Activated naive CD8-positive, alpha-beta T cell treated with anti-CD3 and anti-CD28 coated beads, Interleukin-2, amount 50 U/mL, for 16 hours (primary cell): ENCODE results near the gene VAC14.

Experiments
- DNase-seq: peaks from one replicate; pipeline ENCODE4 v3.0.0-alpha.2; 2020; ENCODE audit warnings: low read depth, low spot score

Gene VAC14

DNA sequence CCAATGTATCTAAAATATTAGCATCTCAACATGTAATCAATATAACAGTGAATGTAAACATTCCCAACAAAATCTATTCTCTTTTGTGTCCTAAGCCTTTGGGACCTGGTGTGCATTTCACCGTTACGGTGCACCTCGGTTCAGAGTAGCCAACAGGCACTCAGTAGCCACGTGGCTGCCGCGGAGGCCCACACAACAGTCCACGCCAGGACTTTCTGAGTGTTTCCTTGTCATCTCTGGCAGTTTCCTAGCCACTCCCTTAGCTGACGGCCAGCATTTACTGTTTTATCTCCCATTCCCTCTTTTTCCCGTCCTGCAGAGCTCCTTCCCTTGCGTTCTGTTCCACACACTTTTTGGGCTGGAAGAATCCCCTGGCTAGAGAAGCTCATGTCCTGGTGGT is 36.3 kb downstream of the VAC14 start:
- DNase-seq: no peak

DNA sequence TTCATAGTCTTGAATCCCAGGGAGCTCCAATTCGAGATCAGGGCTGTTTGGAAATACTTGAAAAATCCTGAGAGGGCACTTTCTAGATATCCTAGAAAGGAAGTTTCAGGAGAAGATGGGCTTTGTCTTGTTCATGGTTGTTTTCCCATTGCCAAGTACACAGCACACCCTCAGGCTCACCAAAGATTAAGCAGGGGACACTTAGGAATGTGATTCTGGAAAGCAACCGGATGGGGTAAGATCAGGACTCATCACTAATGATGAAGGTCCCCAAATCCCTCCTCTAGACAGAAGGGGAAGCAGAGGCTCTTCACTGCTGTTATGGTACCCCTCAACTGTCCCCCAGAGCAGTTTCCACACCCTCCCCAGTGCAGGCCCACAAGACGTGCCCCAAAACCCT is 40.7 kb downstream of the VAC14 start:
- no peak for DNase-seq

DNA sequence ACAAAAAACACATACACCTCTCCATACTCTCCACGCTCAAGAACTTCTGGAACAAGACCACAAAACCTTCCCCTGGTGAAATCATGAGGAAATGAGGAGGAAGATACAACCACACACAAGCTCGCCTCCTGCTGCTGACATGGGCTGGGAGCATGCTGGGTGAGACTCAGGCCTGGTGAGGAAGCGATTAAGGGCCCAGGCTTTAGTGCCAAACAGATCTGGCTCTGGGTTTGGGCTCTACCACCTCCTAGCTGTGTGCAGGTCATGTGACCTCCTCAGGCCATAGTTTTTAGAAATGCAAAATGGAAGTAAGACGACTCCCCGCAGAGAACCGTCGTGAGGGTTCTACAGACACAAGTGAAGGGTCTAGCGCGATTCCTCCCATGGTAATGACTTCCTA is 41.3 kb downstream of the VAC14 start:
- no peak for DNase-seq

DNA sequence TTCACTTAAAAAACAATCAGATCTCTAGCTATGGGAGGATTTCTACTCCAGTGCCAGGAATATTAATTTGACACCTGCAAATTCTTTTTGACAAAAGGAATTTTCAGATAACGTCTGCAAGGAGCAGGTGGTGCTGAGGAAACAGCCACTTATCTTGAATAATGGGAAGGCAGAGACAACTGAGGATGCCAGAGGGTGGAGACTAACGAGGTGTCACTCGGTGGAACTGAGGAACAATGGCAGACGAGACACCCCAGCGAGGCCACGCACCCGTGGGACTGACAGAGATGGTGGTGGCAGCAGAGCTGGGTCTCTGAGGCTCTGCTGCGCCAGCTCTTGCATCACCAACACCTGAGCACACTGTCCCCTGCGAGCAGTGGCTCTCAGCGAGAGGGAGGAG is 42.2 kb downstream of the VAC14 start:
- DNase-seq: no peak

- no peak for DNase-seq
These were observed 43.8 kb downstream of the VAC14 start for GRCh38 chr16:70757183-70757582.

DNA sequence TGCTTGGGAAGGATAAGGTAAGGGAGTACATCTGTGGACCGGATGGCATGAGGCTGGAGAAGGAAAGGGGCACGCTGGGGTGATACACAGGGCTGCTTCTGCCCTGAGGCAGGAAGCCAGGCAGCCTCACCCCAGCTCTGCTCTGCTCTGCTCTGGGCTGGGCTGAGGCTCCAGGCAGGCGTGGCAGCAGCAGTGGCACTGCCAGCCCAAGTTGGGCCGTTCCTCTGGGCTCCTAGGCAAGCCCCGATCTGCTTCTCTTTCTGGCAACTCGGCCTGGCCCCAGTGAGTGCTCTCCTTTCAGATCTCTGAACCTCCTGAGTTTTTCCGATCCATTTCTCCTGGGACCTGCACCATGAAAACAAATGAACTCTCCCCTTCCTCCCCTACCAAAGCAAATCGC is 44.9 kb downstream of the VAC14 start:
- DNase-seq: no peak

DNA sequence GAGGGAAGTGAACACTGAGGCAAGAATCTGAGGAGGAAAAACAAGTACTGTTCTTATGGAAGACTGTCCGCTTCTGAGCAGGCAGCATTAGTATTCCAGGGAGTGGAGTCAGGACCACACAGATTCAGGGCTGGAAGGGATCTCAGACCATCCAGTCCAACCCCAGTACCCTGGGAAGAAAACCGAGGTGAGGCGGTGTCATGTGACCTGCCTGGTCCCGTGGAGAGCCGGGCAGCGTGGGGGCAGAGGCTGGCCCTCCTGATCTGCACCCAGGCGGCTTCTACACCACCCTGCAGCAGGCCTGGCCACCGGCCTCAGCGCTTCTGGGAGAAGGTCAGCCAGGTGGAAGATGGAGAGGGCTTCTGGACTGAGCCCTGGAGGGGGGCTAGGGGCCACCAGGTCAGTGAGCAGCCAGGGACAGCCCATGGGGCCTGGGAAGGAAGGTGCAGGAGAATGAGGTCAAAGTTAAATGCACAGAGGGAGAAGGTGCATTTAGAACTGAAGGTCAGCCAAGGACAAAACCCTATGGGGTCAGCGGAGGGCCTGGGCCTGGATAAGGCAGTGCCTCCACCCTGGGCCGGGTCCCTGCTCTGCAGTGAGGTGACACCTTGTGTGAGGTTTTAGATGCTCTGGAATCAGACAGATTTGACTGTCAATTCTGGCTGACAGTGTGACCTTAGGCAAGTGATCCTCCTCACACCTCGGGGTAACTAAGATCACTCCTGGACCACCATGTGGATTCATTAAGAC is 45.9 kb downstream of the VAC14 start:
- no peak for DNase-seq

- DNase-seq: no peak
These were observed 46.6 kb downstream of the VAC14 start for GRCh38 chr16:70754371-70754770.

- DNase-seq: no peak
These were observed 47.1 kb downstream of the VAC14 start for GRCh38 chr16:70753694-70754325.

DNA sequence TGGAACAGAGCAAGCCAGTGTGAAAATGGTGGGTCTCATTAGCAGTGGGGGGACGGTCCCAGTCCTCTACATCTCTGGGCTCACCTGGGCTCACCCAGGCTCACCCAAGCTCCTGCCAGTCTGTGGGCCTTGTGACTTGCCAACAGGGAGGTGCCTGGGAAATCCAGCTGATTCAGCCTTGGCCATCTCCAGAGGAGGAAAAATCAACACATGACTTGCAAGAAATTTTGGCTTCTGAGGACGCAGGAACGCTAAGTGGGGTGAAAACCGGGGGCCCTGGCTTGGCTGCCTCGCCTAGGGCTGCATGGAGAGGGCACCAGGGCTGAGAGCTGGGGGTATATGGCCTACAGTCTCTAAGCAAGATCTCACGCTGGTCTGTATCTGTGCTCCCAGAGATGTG is 47.7 kb downstream of the VAC14 start:
- no peak for DNase-seq

DNA sequence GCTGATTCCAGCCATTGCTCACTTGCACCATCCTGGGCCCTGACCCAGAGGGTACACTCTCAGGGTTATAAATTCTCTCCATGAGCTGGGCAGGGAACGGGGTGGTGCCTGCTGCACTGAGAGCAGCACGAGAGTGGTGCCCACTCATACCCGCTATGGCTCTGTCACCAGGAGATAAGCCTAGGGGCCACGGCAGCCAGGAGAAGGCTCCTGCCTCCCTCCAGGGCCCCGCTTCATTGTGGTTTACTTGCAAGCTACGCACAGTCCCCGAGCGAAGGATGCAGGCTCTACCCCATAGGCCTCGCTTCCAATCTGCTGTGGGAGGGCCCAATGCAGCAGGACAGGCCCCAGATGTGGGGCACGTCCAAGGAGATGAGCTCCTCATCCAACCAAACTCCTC is 48.5 kb downstream of the VAC14 start:
- no peak for DNase-seq

DNA sequence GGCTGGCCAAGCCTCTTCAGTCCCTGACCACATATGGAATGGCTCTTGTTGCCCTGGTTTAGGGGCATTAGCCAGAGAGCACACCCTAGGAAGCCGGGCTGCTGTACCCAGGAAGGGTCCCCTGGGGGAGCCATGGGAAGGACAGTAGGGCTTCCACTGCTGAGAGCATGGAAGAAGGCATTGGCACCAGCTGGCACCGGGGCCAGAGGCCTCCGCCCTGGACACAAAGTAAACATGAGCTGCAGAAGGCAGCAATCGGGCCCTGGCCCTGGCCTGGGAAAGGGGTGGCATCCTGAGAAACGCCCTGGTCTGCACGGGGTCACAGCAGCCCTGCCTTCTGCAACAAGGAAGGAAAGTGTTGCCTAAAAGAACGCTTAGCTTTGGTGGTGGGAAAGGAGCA is 49.4 kb downstream of the VAC14 start:
- DNase-seq: no peak

DNA sequence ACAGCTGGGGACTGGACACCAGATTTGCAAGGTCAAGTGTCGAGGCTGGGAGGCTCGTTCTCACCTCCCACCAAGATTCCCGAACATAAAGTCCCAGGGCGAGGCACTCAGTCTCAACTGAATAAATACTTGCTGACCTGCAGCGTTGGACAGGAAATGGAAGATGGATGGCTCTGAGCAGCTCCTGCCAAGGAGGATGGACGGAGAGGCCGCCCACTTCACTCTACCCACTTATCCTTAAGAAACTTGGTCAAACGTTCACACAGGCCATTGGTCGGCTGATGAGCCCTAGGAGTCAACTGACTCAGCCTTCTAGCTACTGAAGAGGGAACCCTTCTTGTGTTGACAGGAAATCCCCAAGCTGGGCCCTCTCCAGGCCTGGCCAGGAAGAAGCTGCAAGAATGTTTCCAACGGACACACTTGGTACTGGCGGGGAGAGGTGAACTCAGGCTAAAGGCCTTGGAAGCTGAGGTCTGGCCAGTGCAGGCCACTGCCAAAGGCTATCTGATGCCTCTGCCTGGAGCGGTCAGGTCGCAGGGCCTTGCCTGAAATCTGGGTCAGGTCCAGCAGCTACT is 50.0 kb downstream of the VAC14 start:
- DNase-seq: no peak

- DNase-seq: no peak
These were observed 51.0 kb downstream of the VAC14 start for GRCh38 chr16:70749681-70750601.

DNA sequence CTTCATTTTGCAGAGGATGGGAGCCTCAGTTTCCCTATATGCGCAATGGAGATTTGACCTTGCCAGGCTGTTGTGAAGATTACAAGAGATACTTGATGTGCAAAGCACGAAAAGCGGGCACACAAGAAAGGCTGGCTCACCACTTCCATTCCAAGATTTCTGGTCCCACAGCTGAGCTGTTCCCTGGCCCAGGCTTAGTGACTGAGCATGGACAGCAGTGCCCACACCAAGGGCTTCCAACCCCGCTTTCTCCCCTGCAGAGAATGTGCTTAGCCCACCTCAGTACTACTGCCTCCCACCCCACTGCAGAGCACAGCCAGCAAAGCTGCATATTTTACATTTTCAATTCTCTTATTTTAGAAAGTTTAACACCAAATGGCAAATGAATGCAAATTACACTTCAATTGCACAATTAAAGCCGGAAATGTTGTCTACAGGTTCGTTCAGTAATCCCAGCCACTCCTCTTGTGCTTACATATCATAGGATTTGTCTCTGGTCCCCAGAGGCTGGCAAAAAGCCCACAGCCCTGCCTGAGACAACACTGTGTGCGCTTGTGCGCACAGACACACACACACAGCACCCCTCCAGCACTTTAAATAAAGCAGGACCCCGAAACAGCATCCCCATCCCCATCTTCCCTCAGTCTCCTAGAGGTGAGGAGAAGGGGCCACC is 51.8 kb downstream of the VAC14 start:
- no peak for DNase-seq

- DNase-seq: no peak
These were observed 53.0 kb downstream of the VAC14 start for GRCh38 chr16:70747703-70748631.

- DNase-seq: no peak
These were observed 54.1 kb downstream of the VAC14 start for GRCh38 chr16:70746708-70747424.

- DNase-seq: no peak
These were observed 54.8 kb downstream of the VAC14 start for GRCh38 chr16:70746040-70746707.

- DNase-seq: no peak
These were observed 55.4 kb downstream of the VAC14 start for GRCh38 chr16:70745536-70746025.
